ENCODE results near the gene ZNF385C.

DNA sequence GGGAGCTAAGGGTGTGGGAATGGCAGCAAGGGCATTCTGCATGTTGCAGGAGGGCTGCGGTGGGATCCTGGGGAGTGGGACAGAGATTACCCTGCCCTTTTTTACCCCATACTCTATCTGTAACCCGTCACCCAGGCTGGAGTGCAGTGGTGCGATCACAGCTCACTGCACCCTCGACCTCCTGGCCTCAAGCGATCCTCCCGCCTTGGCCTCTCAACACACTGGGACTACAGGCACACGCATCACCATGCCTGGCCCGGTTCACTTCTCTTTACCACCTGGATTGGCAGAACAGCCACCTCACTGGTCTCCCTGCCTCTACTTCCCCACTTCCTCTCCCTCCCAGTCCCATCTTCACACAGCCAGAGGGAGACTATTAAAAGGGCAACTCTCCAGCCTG lies 9.5 kb downstream of the ZNF385C start:
- TF ChIP-seq, protein P1, sequence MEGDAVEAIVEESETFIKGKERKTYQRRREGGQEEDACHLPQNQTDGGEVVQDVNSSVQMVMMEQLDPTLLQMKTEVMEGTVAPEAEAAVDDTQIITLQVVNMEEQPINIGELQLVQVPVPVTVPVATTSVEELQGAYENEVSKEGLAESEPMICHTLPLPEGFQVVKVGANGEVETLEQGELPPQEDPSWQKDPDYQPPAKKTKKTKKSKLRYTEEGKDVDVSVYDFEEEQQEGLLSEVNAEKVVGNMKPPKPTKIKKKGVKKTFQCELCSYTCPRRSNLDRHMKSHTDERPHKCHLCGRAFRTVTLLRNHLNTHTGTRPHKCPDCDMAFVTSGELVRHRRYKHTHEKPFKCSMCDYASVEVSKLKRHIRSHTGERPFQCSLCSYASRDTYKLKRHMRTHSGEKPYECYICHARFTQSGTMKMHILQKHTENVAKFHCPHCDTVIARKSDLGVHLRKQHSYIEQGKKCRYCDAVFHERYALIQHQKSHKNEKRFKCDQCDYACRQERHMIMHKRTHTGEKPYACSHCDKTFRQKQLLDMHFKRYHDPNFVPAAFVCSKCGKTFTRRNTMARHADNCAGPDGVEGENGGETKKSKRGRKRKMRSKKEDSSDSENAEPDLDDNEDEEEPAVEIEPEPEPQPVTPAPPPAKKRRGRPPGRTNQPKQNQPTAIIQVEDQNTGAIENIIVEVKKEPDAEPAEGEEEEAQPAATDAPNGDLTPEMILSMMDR (conservative IDR thresholded peaks at IDR 0.05 in 1 of 2, IDR thresholded peaks at IDR 0.05 in 1 of 2; ENCODE audit: low read depth in 1 of 2, low read length in 2 of 2) = no peak
- no peak for TF ChIP-seq EZH2 (IDR thresholded peaks at IDR 0.05; ENCODE audit: low read length, missing control alignments)
